Nephron (organoid): ENCODE measurements around the gene LRRC8D.

ENCODE experiments used
- H3K27ac Mint-ChIP-seq, 3 experiments: 2 replicates each; pipeline ENCODE4 v1.8.0; 2020; ENCODE audit warnings: mixed read lengths in 3 of 3, mild to moderate bottlenecking in 2 of 3, moderate library complexity in 1 of 3
- H3K27me3 Mint-ChIP-seq: 2 replicates; pipeline ENCODE4 v1.8.0; 2021; ENCODE audit warnings: low read depth, mild to moderate bottlenecking, moderate library complexity, mixed read lengths
- H3K36me3 Mint-ChIP-seq: 2 replicates; pipeline ENCODE4 v1.8.0; 2020; ENCODE audit warnings: low read depth, mixed read lengths
- H3K4me1 Mint-ChIP-seq: 2 replicates; pipeline ENCODE4 v1.8.0; 2020; ENCODE audit warnings: mixed read lengths
- H3K4me3 Mint-ChIP-seq, 3 experiments: 2 replicates each; pipeline ENCODE4 v1.8.0; 2020; ENCODE audit warnings: mild to moderate bottlenecking in 3 of 3, mixed read lengths in 3 of 3, moderate library complexity in 2 of 3
- H3K9me3 Mint-ChIP-seq: 2 replicates; pipeline ENCODE4 v1.8.0; 2020; ENCODE audit warnings: mixed read lengths
- TF ChIP-seq, protein P1 (sequence below), 3 experiments: fragments of 200-600 bp; sonication (generic); IDR thresholded peaks; one replicate each; pipeline ENCODE4 v1.5.0; 2021; ENCODE audit warnings: antibody characterized with exemption in 3 of 3; ENCODE audit not compliant: unreplicated experiment in 3 of 3

Gene LRRC8D

GRCh38 chr1:89957107-89957506 is 136.3 kb downstream of the LRRC8D start:
- Mint-ChIP-seq H3K36me3 (no peaks in the 10 kb centered on the region), H3K27ac (no peak overlapping the region), H3K4me1 (peaks cover 5% of the 10 kb centered on the region), H3K9me3 (peaks cover 6% of the 10 kb centered on the region), H3K27me3 (no peaks in the 10 kb centered on the region), H3K4me3 (no peak overlapping the region)
- TF ChIP-seq, protein P1, sequence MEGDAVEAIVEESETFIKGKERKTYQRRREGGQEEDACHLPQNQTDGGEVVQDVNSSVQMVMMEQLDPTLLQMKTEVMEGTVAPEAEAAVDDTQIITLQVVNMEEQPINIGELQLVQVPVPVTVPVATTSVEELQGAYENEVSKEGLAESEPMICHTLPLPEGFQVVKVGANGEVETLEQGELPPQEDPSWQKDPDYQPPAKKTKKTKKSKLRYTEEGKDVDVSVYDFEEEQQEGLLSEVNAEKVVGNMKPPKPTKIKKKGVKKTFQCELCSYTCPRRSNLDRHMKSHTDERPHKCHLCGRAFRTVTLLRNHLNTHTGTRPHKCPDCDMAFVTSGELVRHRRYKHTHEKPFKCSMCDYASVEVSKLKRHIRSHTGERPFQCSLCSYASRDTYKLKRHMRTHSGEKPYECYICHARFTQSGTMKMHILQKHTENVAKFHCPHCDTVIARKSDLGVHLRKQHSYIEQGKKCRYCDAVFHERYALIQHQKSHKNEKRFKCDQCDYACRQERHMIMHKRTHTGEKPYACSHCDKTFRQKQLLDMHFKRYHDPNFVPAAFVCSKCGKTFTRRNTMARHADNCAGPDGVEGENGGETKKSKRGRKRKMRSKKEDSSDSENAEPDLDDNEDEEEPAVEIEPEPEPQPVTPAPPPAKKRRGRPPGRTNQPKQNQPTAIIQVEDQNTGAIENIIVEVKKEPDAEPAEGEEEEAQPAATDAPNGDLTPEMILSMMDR (IDR thresholded peaks at IDR 0.05; ENCODE audit: unreplicated experiment in 3 of 3): no peak

- no peaks in the 10 kb centered on the region for H3K27me3 Mint-ChIP-seq
- TF ChIP-seq, protein P1 (IDR thresholded peaks at IDR 0.05; ENCODE audit: unreplicated experiment in 3 of 3): no peak
Measured at GRCh38 chr1:89958851-89959654, 138.2 kb downstream of the LRRC8D start.

DNA sequence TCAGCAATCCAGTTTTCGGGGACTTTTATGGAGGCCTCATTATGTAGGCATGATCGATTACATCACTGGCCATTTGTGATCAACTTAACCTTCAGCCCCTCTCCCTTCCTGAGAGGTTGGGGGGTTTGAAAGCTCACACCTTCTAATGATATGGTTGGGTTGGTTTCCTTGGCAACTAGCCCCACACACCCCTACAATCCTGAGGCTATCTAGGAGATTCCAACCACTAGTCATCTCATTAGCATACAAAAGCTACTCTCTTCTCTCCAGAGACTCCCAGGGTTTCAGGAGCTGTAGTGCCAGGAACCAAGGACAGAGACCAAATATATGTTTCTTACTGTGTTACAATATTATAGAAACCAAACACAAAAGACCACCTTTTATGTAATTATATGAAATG is 138.9 kb downstream of the LRRC8D start:
- no peaks in the 10 kb centered on the region for H3K27me3 Mint-ChIP-seq
- H3K27ac Mint-ChIP-seq: no peak overlapping the region
- H3K4me3 Mint-ChIP-seq: no peak overlapping the region
- TF ChIP-seq, protein P1 (IDR thresholded peaks at IDR 0.05; ENCODE audit: unreplicated experiment in 3 of 3): no peak
- no peaks in the 10 kb centered on the region for H3K36me3 Mint-ChIP-seq
- peaks cover 5% of the 10 kb centered on the region for H3K4me1 Mint-ChIP-seq
- H3K9me3 Mint-ChIP-seq: peaks cover 7% of the 10 kb centered on the region

More at GRCh38 chr1:89958851-89959654, 138.2 kb downstream of the LRRC8D start:
- Mint-ChIP-seq H3K27ac (no peak overlapping the region), H3K9me3 (peaks cover 7% of the 10 kb centered on the region), H3K4me3 (no peak overlapping the region), H3K36me3 (no peaks in the 10 kb centered on the region), H3K4me1 (peaks cover 5% of the 10 kb centered on the region)

DNA sequence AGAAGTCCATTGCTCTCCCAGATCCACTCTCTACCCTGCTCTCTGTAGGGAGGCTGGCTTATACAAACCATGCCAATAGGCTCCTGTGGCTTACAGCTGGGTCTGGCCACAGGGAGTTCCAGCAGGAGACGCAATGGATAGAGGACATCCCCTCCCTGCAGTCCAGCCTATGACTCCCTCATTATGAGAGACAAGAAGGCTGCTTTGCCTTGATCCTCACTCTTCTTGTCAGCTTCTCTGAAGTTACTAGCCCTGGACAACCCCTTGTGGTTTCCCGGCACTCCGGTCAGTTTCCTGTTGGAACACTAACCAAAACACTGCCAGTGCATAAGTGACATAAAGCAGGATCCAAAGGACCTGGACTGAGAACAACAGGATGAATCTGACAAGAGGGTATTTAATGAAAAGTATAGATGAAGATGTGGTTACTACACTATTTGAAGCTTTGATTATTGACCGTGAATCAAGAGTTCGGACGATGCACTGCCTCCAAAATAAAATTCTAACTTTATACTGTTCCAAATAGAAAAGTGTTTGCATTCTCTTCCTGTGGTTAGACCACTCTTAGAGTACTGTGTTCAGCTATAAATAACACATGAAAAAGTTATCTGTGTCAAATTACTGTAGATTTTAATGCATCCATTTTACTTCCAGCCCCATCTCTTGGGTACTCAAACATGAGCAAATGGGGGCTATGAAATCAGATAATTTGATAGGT is 141.4 kb downstream of the LRRC8D start:
- Mint-ChIP-seq H3K9me3 (peaks cover 7% of the 10 kb centered on the region), H3K36me3 (no peaks in the 10 kb centered on the region), H3K27me3 (no peaks in the 10 kb centered on the region), H3K4me1 (peaks cover 2% of the 10 kb centered on the region), H3K4me3 (no peak overlapping the region), H3K27ac (no peak overlapping the region)
- TF ChIP-seq, protein P1 (IDR thresholded peaks at IDR 0.05; ENCODE audit: unreplicated experiment in 3 of 3): no peak

GRCh38 chr1:89962742-89963075 is 141.9 kb downstream of the LRRC8D start:
- no peaks in the 10 kb centered on the region for H3K4me1 Mint-ChIP-seq
- H3K4me3 Mint-ChIP-seq: no peak overlapping the region
- TF ChIP-seq, protein P1 (IDR thresholded peaks at IDR 0.05; ENCODE audit: unreplicated experiment in 3 of 3): no peak
- H3K9me3 Mint-ChIP-seq: peaks cover 7% of the 10 kb centered on the region
- H3K36me3 Mint-ChIP-seq: no peaks in the 10 kb centered on the region
- no peak overlapping the region for H3K27ac Mint-ChIP-seq
- H3K27me3 Mint-ChIP-seq: no peaks in the 10 kb centered on the region
